HCT116 (cell line): ENCODE data around the gene ATP2A3. TPM values are rescaled to one million over a fixed set of nuclear protein-coding genes. Genes with fewer than 3 reads are reported as not detected.

Experiments
- ATAC-seq: fragments of 200-7000 bp; cut with Tn5 transposase; 2 replicates; pipeline ENCODE4 v1.9.1; 2020; ENCODE audit warnings: mild to moderate bottlenecking, moderate library complexity
- BruUV-seq: library from RNA; stranded (reverse); fragments of 400-500 nt; replicated peaks from 2 replicates; lab custom pipeline; 2021; lab: Mats Ljungman, UMichigan
- CTCF ChIA-PET: fragments of 300-600 bp; sonication (Branson Sonifier 250); formaldehyde crosslinking; loops from one replicate; lab custom pipeline; 2021; ENCODE audit warnings: antibody characterized with exemption; lab: Charles Lee
- POLR2A ChIA-PET: fragments of 300-600, 350-600 bp; sonication (Branson Sonifier 250); formaldehyde crosslinking; loops from one replicate; lab custom pipeline; 2021; ENCODE audit warnings: antibody characterized with exemption; lab: Charles Lee
- RAD21 ChIA-PET, 2 experiments: fragments of 300-600 bp; sonication (Branson Sonifier 250); formaldehyde crosslinking; loops; one replicate each; lab custom pipeline; 2023; ENCODE audit warnings: low total read pairs in 2 of 2; ENCODE audit not compliant: uncharacterized antibody in 2 of 2, unreplicated experiment in 2 of 2, low non-redundant PET in 1 of 2; lab: Charles Lee
- DNase-seq: peaks from one replicate; pipeline ENCODE4 v3.0.0-alpha.2; 2010; ENCODE audit warnings: low read depth, low spot score
- H2AFZ ChIP-seq: fragments of 200-600 bp; shearing (Covaris generic), sonication (generic); 2 replicates; pipeline ENCODE4 v1.6.1; 2017; ENCODE audit warnings: low read depth, mixed run types, mixed read lengths, antibody characterized with exemption, low read length; ENCODE audit not compliant: poor library complexity, severe bottlenecking
- H3K27ac ChIP-seq: 2 replicates; pipeline ENCODE4 v1.5.1; 2012; ENCODE audit warnings: low read depth, low read length
- H3K27me3 ChIP-seq: fragments of 200-600 bp; sonication (generic); 2 replicates; pipeline ENCODE4 v1.6.1; 2016; ENCODE audit warnings: mixed run types, low read length, mixed read lengths; ENCODE audit not compliant: insufficient read depth
- H3K36me3 ChIP-seq, 2 experiments: fragments of 200-500 bp in 1 of 2; fragments of 200-600 bp in 1 of 2; sonication (Bioruptor generic) in 1 of 2; sonication (generic) in 1 of 2; 2 replicates each; pipeline versions ENCODE4 v1.5.1 to v1.6.1; 2014 to 2016; ENCODE audit warnings: low read length in 2 of 2, inconsistent platforms in 1 of 2, mixed read lengths in 1 of 2, mixed run types in 1 of 2; ENCODE audit not compliant: insufficient read depth in 2 of 2, control insufficient read depth in 1 of 2
- H3K4me1 ChIP-seq, 2 experiments: fragments of 200-600 bp in 1 of 2; sonication (generic) in 1 of 2; 2 replicates each; pipeline versions ENCODE4 v1.5.1 to v1.6.1; 2012 to 2017; ENCODE audit warnings: low read length in 2 of 2, inconsistent platforms in 1 of 2, mild to moderate bottlenecking in 1 of 2, mixed read lengths in 1 of 2, mixed run types in 1 of 2, moderate library complexity in 1 of 2; ENCODE audit not compliant: insufficient read depth in 2 of 2, control insufficient read depth in 1 of 2
- H3K4me2 ChIP-seq: fragments of 200-600 bp; sonication (generic); 2 replicates; pipeline ENCODE4 v1.6.1; 2017; ENCODE audit warnings: mixed run types, low read length, mixed read lengths
- H3K4me3 ChIP-seq, 2 experiments: fragments of 200-600 bp in 1 of 2; sonication (generic) in 1 of 2; replicated peaks in 1 of 2; 2 replicates each; pipeline ENCODE4 v1.5.1; 2011 to 2016; ENCODE audit warnings: low read length in 2 of 2, control low read depth in 1 of 2, low read depth in 1 of 2, mild to moderate bottlenecking in 1 of 2, mixed read lengths in 1 of 2, mixed run types in 1 of 2
- H3K79me2 ChIP-seq: fragments of 200-600 bp; sonication (generic); 2 replicates; pipeline ENCODE4 v1.6.1; 2017; ENCODE audit warnings: mild to moderate bottlenecking, mixed run types, low read length, moderate library complexity, mixed read lengths; ENCODE audit not compliant: insufficient read depth
- H3K9ac ChIP-seq: fragments of 200-600 bp; sonication (generic); 2 replicates; pipeline ENCODE4 v1.6.1; 2016; ENCODE audit warnings: low read length, mixed read lengths
- H3K9me2 ChIP-seq: fragments of 200-600 bp; sonication (generic), shearing (Covaris generic); 2 replicates; pipeline ENCODE4 v1.6.1; 2017; ENCODE audit warnings: mixed run types, mild to moderate bottlenecking, moderate library complexity; ENCODE audit not compliant: insufficient read depth
- H3K9me3 ChIP-seq, 2 experiments: fragments of 200-500 bp in 1 of 2; fragments of 200-600 bp in 1 of 2; sonication (Bioruptor generic) in 1 of 2; sonication (generic) in 1 of 2; 2 replicates each; pipeline ENCODE4 v1.6.1; 2014 to 2017; ENCODE audit warnings: low read length in 2 of 2, mixed read lengths in 2 of 2, inconsistent platforms in 1 of 2, low read depth in 1 of 2, mild to moderate bottlenecking in 1 of 2, mixed run types in 1 of 2, moderate library complexity in 1 of 2; ENCODE audit not compliant: control insufficient read depth in 1 of 2, insufficient read depth in 1 of 2
- H4K20me1 ChIP-seq: fragments of 200-600 bp; sonication (generic), shearing (Covaris generic); 2 replicates; pipeline ENCODE4 v1.6.1; 2017; ENCODE audit warnings: mixed run types, mild to moderate bottlenecking, moderate library complexity; ENCODE audit not compliant: insufficient read depth
- CEBPB ChIP-seq: IDR thresholded peaks from 2 replicates; pipeline ENCODE4 v1.6.1; 2012; ENCODE audit warnings: low read depth
- EGR1 ChIP-seq: IDR thresholded peaks from 2 replicates; pipeline ENCODE4 v1.6.1; 2012; ENCODE audit warnings: low read depth
- ELF1 ChIP-seq: IDR thresholded peaks from 2 replicates; pipeline ENCODE4 v1.6.1; 2012; ENCODE audit warnings: low read depth, borderline replicate concordance
- EZH2 ChIP-seq: fragments of 200-600 bp; sonication (generic); IDR thresholded peaks from 2 replicates; pipeline ENCODE4 v1.6.1; 2017; ENCODE audit warnings: antibody characterized with exemption, mixed run types
- EZH2phosphoT487 ChIP-seq: fragments of 200-600 bp; IDR thresholded peaks from 2 replicates; pipeline ENCODE4 v1.6.1; 2018; ENCODE audit warnings: antibody characterized with exemption, borderline replicate concordance
- JUND ChIP-seq: IDR thresholded peaks from 2 replicates; pipeline ENCODE4 v1.6.1; 2012
- POLR2A ChIP-seq: IDR thresholded peaks from 2 replicates; pipeline ENCODE4 v1.7.0; 2011; ENCODE audit warnings: borderline replicate concordance; ENCODE audit not compliant: insufficient read depth, insufficient read length; ENCODE audit errors: extremely low read depth
- POLR2AphosphoS5 ChIP-seq: IDR thresholded peaks from 2 replicates; pipeline ENCODE4 v1.6.1; 2011; ENCODE audit warnings: mild to moderate bottlenecking, low read depth, low read length, moderate library complexity
- RAD21 ChIP-seq: IDR thresholded peaks from 2 replicates; pipeline ENCODE4 v1.6.1; 2012; ENCODE audit warnings: low read depth, mild to moderate bottlenecking
- SIN3A ChIP-seq: IDR thresholded peaks from 2 replicates; pipeline ENCODE4 v1.6.1; 2012; ENCODE audit warnings: low read depth
- SP1 ChIP-seq: IDR thresholded peaks from 2 replicates; pipeline ENCODE4 v1.6.1; 2012; ENCODE audit warnings: low read depth
- YY1 ChIP-seq: IDR thresholded peaks from 2 replicates; pipeline ENCODE4 v1.6.1; 2011; ENCODE audit warnings: low read length, low read depth, moderate library complexity, mild to moderate bottlenecking; ENCODE audit not compliant: insufficient replicate concordance; ENCODE audit errors: extremely low read depth
- ZFX ChIP-seq: fragments of 450-650 bp; IDR thresholded peaks from 2 replicates; pipeline ENCODE4 v1.6.1; 2017
- intact Hi-C: fragments of 100-400 bp; cut with micrococcal nuclease; formaldehyde crosslinking; loops from 2 replicates; pipeline ENCODE4 v1.10.0; 2022
- total RNA-seq: library from RNA; stranded (reverse); gene quantifications from one replicate; pipeline ENCODE4 v1.2.1, GENCODE V29; 2021; ENCODE audit not compliant: unreplicated experiment
- TF ChIP-seq, protein P1 (sequence below): IDR thresholded peaks from 2 replicates; pipeline ENCODE4 v1.6.1; 2011; ENCODE audit warnings: mild to moderate bottlenecking, low read length, moderate library complexity; ENCODE audit not compliant: insufficient replicate concordance; ENCODE audit errors: extremely low read depth

ATP2A3 gene
- total RNA-seq, 1 experiment from 2014 or later: 23.1 TPM

DNA sequence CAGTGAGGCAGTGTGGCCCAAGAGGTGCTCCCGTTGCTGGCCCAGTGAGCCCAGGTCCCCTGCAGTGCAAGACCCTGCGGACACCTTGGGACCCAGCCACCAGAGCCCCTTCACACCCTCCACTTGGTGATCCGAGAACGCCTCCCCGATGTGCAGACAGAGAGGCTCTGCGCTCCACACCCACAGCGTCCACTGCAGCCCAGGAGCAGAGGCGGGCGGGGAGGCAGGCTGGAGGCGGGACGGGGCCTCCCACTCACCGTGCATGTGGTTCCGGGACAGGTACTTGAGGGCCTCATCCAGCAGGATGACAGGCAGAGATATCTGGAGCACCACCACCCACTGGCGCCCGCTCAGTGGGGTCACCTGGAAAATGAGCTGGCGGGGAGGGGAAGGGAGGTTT is 35.8 kb downstream of the ATP2A3 start:
- ATAC-seq: no peak
- Histone ChIP-seq H3K27ac (no peak overlapping the region), H3K36me3 (no peaks in the 10 kb centered on the region), H3K4me2 (no peak overlapping the region), H3K4me1 (no peaks in the 10 kb centered on the region), H3K4me3 (no peak overlapping the region), H3K9me3 (no peaks in the 10 kb centered on the region), H3K9me2 (no peaks in the 10 kb centered on the region), H2AFZ (no peak overlapping the region), H3K79me2 (no peaks in the 10 kb centered on the region), H4K20me1 (no peaks in the 10 kb centered on the region), H3K27me3 (no peaks in the 10 kb centered on the region), H3K9ac (no peak overlapping the region)
- RAD21 ChIA-PET: no interaction called here
- intact Hi-C loops: no loop called here
- TF ChIP-seq YY1 (no peak), EZH2 (no peak), POLR2AphosphoS5 (no peak), SIN3A (no peak), EZH2phosphoT487 (no peak), EGR1 (no peak), JUND (no peak), SP1 (no peak), POLR2A (no peak), RAD21 (no peak), ELF1 (no peak), ZFX (no peak), CEBPB (no peak)
- TF ChIP-seq, protein P1, sequence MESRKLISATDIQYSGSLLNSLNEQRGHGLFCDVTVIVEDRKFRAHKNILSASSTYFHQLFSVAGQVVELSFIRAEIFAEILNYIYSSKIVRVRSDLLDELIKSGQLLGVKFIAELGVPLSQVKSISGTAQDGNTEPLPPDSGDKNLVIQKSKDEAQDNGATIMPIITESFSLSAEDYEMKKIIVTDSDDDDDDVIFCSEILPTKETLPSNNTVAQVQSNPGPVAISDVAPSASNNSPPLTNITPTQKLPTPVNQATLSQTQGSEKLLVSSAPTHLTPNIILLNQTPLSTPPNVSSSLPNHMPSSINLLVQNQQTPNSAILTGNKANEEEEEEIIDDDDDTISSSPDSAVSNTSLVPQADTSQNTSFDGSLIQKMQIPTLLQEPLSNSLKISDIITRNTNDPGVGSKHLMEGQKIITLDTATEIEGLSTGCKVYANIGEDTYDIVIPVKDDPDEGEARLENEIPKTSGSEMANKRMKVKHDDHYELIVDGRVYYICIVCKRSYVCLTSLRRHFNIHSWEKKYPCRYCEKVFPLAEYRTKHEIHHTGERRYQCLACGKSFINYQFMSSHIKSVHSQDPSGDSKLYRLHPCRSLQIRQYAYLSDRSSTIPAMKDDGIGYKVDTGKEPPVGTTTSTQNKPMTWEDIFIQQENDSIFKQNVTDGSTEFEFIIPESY: no peak
- BruUV-seq: no TSS peak
- DNase-seq: no peak
- POLR2A ChIA-PET: no interaction called here
- CTCF ChIA-PET: no interaction called here
